C4-2B (cell line): ENCODE measurements around the gene FASTKD2.

ENCODE experiments used
- CTCF ChIP-seq: fragments of 450-650 bp; conservative IDR thresholded peaks from 2 replicates; pipeline ENCODE4 v1.5.1; 2017; ENCODE audit warnings: mild to moderate bottlenecking
- ZFX ChIP-seq: fragments of 450-650 bp; IDR thresholded peaks from 2 replicates; pipeline ENCODE4 v1.6.1; 2017

- TF ChIP-seq CTCF (no peak), ZFX (no peak)
These were observed 11.0 kb downstream of the FASTKD2 start for GRCh38 chr2:206776432-206776831.
